ENCODE results near the gene WAPL. TPM values are rescaled to one million over a fixed set of nuclear protein-coding genes. Genes with fewer than 3 reads are reported as not detected.
A peak's percentile ranks its signal among the peaks of the same experiment; 100 is the strongest.

The WAPL gene
- polyA plus RNA-seq, 2 of the 4 experiments (the other 2 are of a cell fraction), result 15.4 to 25.6 TPM

DNA sequence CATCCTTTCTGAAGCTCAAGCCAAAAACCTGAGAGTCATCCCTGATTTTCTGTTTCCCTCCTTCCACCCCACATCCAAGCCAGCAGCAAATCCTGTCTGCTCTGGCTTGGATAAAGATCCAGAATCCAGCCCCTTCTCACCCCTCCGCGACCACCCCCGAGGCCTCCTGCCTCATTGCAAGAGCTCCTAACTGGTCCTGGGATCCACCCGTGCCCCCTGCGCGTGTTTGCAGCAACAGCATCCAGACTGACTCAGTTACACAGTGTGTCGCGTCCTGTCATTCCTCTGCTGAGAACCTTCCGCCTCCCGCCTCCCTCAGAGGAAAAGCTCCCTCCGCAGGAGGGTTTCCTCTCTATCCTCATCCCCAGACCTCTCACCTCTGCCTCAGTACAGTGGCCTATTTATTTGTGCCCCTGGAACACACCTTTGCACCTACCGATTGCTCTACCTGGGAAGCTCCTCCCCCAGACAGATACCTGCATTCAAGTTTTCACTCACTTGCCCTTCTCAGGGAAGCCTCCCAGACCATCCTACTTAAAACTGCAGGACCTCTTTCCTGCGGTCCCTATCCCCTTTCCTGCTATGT lies 133.4 kb downstream of the WAPL start (continued):
- TF ChIP-seq, protein P1, sequence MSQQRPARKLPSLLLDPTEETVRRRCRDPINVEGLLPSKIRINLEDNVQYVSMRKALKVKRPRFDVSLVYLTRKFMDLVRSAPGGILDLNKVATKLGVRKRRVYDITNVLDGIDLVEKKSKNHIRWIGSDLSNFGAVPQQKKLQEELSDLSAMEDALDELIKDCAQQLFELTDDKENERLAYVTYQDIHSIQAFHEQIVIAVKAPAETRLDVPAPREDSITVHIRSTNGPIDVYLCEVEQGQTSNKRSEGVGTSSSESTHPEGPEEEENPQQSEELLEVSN (IDR thresholded peaks at IDR 0.05; ENCODE audit: borderline replicate concordance, low read depth), result no peak
- TF ChIP-seq POLR2A (IDR thresholded peaks at IDR 0.05; ENCODE audit: low read length) (no peak), CBX2 (IDR thresholded peaks at IDR 0.05; ENCODE audit: borderline replicate concordance, low read depth) (no peak), EHF (CRISPR knock-in tag; IDR thresholded peaks at IDR 0.05) (no peak)
- TF ChIP-seq, protein P2, sequence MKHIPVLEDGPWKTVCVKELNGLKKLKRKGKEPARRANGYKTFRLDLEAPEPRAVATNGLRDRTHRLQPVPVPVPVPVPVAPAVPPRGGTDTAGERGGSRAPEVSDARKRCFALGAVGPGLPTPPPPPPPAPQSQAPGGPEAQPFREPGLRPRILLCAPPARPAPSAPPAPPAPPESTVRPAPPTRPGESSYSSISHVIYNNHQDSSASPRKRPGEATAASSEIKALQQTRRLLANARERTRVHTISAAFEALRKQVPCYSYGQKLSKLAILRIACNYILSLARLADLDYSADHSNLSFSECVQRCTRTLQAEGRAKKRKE (CRISPR knock-in tag; IDR thresholded peaks at IDR 0.05; ENCODE audit: low read depth), result no peak

DNA sequence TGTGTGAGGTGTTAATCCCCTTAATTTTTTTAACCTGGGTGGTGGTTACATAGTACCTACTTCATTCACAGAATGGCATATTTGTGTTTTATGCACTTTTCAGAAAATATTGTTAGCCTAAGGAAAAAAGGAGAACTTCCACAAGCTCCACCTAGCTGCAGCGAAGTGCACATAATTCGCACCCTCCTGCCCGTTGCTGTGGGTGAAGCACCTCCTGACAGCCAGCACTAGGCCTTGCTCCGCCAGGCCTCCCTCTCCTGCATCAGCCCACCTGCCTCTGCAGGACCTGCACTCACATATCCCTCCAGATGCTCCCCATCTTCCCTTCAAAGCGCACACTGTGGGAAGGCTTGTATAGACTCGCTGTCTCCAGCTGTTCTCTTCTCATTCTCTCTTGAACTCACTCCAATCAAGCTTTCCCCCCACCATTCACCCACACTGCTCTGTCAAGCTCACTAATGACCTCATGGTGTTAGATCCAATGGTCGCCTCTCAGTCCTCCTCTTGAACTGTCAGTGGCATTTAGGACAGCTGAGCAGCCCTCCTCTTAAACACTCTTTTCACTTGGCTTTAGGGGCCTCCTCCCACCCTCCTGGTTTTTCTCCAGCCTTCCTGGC lies 134.3 kb downstream of the WAPL start:
- FAIRE-seq (no peak), ATAC-seq (peak in 1 of 2 experiments; percentile 19; a peak in 2 of 6 replicates), DNase-seq (ENCODE audit: low read depth in 1 of 2, low spot score in 1 of 2) (no peak)
- Histone ChIP-seq H3K9me3 (no peaks in the 10 kb centered on the region), H3K27ac (no peak overlapping the region), H3K4me2 (no peak overlapping the region), H3K4me1 (no peaks in the 10 kb centered on the region), H3K4me3 (no peak overlapping the region)
- ChIA-PET CTCF (interaction anchor here (0.8 to 6.0 kb wide), 4 partner anchors 11 to 198 kb away, joined by 6 to 31 read pairs (median 11); no protein-coding TSS in a partner anchor), POLR2A (no interaction called here)
- TF ChIP-seq KDM5A (IDR thresholded peaks at IDR 0.05) (no peak), CEBPB (IDR thresholded peaks at IDR 0.05) (no peak), EP300 (IDR thresholded peaks at IDR 0.05) (no peak), ZNF302 (CRISPR knock-in tag; IDR thresholded peaks at IDR 0.05) (no peak), CBX8 (IDR thresholded peaks at IDR 0.05) (no peak), ZSCAN20 (CRISPR knock-in tag; IDR thresholded peaks at IDR 0.05) (no peak), NPAS2 (CRISPR knock-in tag; IDR thresholded peaks at IDR 0.05; ENCODE audit: borderline replicate concordance) (no peak), MAZ (IDR thresholded peaks at IDR 0.05; ENCODE audit: borderline replicate concordance, low read depth, low read length) (no peak), KDM1A (IDR thresholded peaks at IDR 0.05; ENCODE audit: low read depth) (no peak), ZFP36 (IDR thresholded peaks at IDR 0.05; ENCODE audit: borderline replicate concordance, partially characterized antibody) (no peak), MYC (IDR thresholded peaks at IDR 0.05; ENCODE audit: borderline replicate concordance, low read length) (no peak), RFX5 (IDR thresholded peaks at IDR 0.05) (no peak), POLR2AphosphoS2 (conservative IDR thresholded peaks at IDR 0.05; ENCODE audit: low read length) (no peak), TFCP2L1 (CRISPR knock-in tag; IDR thresholded peaks at IDR 0.05) (no peak)
- TF ChIP-seq, protein P3, sequence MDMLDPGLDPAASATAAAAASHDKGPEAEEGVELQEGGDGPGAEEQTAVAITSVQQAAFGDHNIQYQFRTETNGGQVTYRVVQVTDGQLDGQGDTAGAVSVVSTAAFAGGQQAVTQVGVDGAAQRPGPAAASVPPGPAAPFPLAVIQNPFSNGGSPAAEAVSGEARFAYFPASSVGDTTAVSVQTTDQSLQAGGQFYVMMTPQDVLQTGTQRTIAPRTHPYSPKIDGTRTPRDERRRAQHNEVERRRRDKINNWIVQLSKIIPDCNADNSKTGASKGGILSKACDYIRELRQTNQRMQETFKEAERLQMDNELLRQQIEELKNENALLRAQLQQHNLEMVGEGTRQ (IDR thresholded peaks at IDR 0.05), result no peak
- TF ChIP-seq, protein P4, sequence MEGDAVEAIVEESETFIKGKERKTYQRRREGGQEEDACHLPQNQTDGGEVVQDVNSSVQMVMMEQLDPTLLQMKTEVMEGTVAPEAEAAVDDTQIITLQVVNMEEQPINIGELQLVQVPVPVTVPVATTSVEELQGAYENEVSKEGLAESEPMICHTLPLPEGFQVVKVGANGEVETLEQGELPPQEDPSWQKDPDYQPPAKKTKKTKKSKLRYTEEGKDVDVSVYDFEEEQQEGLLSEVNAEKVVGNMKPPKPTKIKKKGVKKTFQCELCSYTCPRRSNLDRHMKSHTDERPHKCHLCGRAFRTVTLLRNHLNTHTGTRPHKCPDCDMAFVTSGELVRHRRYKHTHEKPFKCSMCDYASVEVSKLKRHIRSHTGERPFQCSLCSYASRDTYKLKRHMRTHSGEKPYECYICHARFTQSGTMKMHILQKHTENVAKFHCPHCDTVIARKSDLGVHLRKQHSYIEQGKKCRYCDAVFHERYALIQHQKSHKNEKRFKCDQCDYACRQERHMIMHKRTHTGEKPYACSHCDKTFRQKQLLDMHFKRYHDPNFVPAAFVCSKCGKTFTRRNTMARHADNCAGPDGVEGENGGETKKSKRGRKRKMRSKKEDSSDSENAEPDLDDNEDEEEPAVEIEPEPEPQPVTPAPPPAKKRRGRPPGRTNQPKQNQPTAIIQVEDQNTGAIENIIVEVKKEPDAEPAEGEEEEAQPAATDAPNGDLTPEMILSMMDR (IDR thresholded peaks at IDR 0.05), result no peak
- TF ChIP-seq, protein P5, sequence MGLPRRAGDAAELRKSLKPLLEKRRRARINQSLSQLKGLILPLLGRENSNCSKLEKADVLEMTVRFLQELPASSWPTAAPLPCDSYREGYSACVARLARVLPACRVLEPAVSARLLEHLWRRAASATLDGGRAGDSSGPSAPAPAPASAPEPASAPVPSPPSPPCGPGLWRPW (IDR thresholded peaks at IDR 0.05), result no peak
- 79% methylated on average over 7 of the region's 7 CpGs for WGBS (ENCODE audit: missing lambda C conversion rate)

Measured in A549 (cell line).